ENCODE data around the gene GKN2.
"Not testable (repeated sequence)": the region's sequence is repeated elsewhere in the genome, so short reads cannot be mapped to it uniquely, and the experiment has no call there.

Gene GKN2

GRCh38 chr2:68964282-68964681 lies 11.6 kb upstream of the GKN2 start:
- DNase-seq (ENCODE audit: insufficient read length, low spot score) (no peak), FAIRE-seq (no peak)

- FAIRE-seq (no peak), DNase-seq (ENCODE audit: insufficient read length, low spot score) (no peak)
These were observed 8.7 kb upstream of the GKN2 start for GRCh38 chr2:68961380-68961779.

- no peak for DNase-seq (ENCODE audit: insufficient read length, low spot score)
- FAIRE-seq = no peak
These were observed 6.3 kb upstream of the GKN2 start for GRCh38 chr2:68959001-68959400.

- DNase-seq (ENCODE audit: insufficient read length, low spot score); FAIRE-seq: not testable (repeated sequence)
These were observed 2.7 kb upstream of the GKN2 start for GRCh38 chr2:68955432-68955831.

- DNase-seq (ENCODE audit: insufficient read length, low spot score) = no peak
- FAIRE-seq = no peak
These were observed 794 bp downstream of the GKN2 start for GRCh38 chr2:68951899-68952298.

GRCh38 chr2:68948710-68949109 lies 4.0 kb downstream of the GKN2 start:
- FAIRE-seq (no peak), DNase-seq (ENCODE audit: insufficient read length, low spot score) (no peak)

GRCh38 chr2:68946117-68946516 lies 6.6 kb downstream of the GKN2 start:
- DNase-seq (ENCODE audit: insufficient read length, low spot score) (no peak), FAIRE-seq (no peak)

GRCh38 chr2:68943581-68944568 lies 8.8 kb downstream of the GKN2 start:
- FAIRE-seq (peak; percentile 93), DNase-seq (ENCODE audit: insufficient read length, low spot score) (peak; percentile 37)

GRCh38 chr2:68942827-68943226 lies 9.9 kb downstream of the GKN2 start:
- FAIRE-seq (no peak), DNase-seq (ENCODE audit: insufficient read length, low spot score) (no peak)

- no peak for DNase-seq (ENCODE audit: insufficient read length, low spot score)
- no peak for FAIRE-seq
These were observed 12.3 kb downstream of the GKN2 start for GRCh38 chr2:68940369-68940768.

GRCh38 chr2:68939962-68940361 lies 12.7 kb downstream of the GKN2 start:
- FAIRE-seq (no peak), DNase-seq (ENCODE audit: insufficient read length, low spot score) (no peak)

- DNase-seq (ENCODE audit: insufficient read length, low spot score) (no peak), FAIRE-seq (no peak)
These were observed 13.8 kb downstream of the GKN2 start for GRCh38 chr2:68938938-68939337.

GRCh38 chr2:68937346-68938055 lies 15.2 kb downstream of the GKN2 start:
- FAIRE-seq (no peak), DNase-seq (ENCODE audit: insufficient read length, low spot score) (no peak)

GRCh38 chr2:68936889-68937288 lies 15.8 kb downstream of the GKN2 start:
- DNase-seq (ENCODE audit: insufficient read length, low spot score) = no peak
- FAIRE-seq = no peak

GRCh38 chr2:68936427-68936826 lies 16.3 kb downstream of the GKN2 start:
- no peak for DNase-seq (ENCODE audit: insufficient read length, low spot score)
- no peak for FAIRE-seq

- DNase-seq (ENCODE audit: insufficient read length, low spot score) (no peak), FAIRE-seq (no peak)
These were observed 17.2 kb downstream of the GKN2 start for GRCh38 chr2:68935471-68935870.

- DNase-seq (ENCODE audit: insufficient read length, low spot score) (no peak), FAIRE-seq (no peak)
These were observed 18.7 kb downstream of the GKN2 start for GRCh38 chr2:68934021-68934420.

GRCh38 chr2:68932402-68932801 lies 20.3 kb downstream of the GKN2 start:
- DNase-seq (ENCODE audit: insufficient read length, low spot score) (no peak), FAIRE-seq (no peak)

GRCh38 chr2:68931799-68932198 lies 20.9 kb downstream of the GKN2 start:
- DNase-seq (ENCODE audit: insufficient read length, low spot score) (no peak), FAIRE-seq (no peak)

GRCh38 chr2:68931149-68931711 lies 21.5 kb downstream of the GKN2 start:
- DNase-seq (ENCODE audit: insufficient read length, low spot score) = no peak
- FAIRE-seq = no peak

- no peak for DNase-seq (ENCODE audit: insufficient read length, low spot score)
These were observed 25.9 kb downstream of the GKN2 start for GRCh38 chr2:68926796-68927195.

More at GRCh38 chr2:68926796-68927195, 25.9 kb downstream of the GKN2 start:
- no peak for FAIRE-seq
